GM12875 (cell line): Measurements from ENCODE around the gene GAA.

Experiments used
- H3K4me3 ChIP-seq: one replicate; pipeline ENCODE4 v1.5.1; 2011; ENCODE audit warnings: low read depth, low read length, control low read depth
- TF ChIP-seq, protein P1 (sequence below): IDR thresholded peaks from 2 replicates; pipeline ENCODE4 v1.5.1; 2011; ENCODE audit warnings: low read depth, mild to moderate bottlenecking, control low read depth, inconsistent platforms, low read length, moderate library complexity, borderline replicate concordance; ENCODE audit not compliant: insufficient read depth

GAA gene

GRCh38 chr17:80070375-80071115 lies 30.8 kb upstream of the GAA start:
- no peak overlapping the region for H3K4me3 ChIP-seq
- TF ChIP-seq, protein P1, sequence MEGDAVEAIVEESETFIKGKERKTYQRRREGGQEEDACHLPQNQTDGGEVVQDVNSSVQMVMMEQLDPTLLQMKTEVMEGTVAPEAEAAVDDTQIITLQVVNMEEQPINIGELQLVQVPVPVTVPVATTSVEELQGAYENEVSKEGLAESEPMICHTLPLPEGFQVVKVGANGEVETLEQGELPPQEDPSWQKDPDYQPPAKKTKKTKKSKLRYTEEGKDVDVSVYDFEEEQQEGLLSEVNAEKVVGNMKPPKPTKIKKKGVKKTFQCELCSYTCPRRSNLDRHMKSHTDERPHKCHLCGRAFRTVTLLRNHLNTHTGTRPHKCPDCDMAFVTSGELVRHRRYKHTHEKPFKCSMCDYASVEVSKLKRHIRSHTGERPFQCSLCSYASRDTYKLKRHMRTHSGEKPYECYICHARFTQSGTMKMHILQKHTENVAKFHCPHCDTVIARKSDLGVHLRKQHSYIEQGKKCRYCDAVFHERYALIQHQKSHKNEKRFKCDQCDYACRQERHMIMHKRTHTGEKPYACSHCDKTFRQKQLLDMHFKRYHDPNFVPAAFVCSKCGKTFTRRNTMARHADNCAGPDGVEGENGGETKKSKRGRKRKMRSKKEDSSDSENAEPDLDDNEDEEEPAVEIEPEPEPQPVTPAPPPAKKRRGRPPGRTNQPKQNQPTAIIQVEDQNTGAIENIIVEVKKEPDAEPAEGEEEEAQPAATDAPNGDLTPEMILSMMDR = no peak

- TF ChIP-seq, protein P1 = no peak
- H3K4me3 ChIP-seq = no peak overlapping the region
These were observed 30.1 kb upstream of the GAA start for GRCh38 chr17:80071116-80071841.

GRCh38 chr17:80072410-80072809 lies 29.0 kb upstream of the GAA start:
- TF ChIP-seq, protein P1 = no peak

GRCh38 chr17:80080081-80080480 lies 21.3 kb upstream of the GAA start:
- H3K4me3 ChIP-seq = no peak overlapping the region
- TF ChIP-seq, protein P1 = no peak

More at GRCh38 chr17:80072410-80072809, 29.0 kb upstream of the GAA start:
- no peak overlapping the region for H3K4me3 ChIP-seq

GRCh38 chr17:80081596-80081995 lies 19.8 kb upstream of the GAA start:
- no peak overlapping the region for H3K4me3 ChIP-seq
- TF ChIP-seq, protein P1 = no peak

DNA sequence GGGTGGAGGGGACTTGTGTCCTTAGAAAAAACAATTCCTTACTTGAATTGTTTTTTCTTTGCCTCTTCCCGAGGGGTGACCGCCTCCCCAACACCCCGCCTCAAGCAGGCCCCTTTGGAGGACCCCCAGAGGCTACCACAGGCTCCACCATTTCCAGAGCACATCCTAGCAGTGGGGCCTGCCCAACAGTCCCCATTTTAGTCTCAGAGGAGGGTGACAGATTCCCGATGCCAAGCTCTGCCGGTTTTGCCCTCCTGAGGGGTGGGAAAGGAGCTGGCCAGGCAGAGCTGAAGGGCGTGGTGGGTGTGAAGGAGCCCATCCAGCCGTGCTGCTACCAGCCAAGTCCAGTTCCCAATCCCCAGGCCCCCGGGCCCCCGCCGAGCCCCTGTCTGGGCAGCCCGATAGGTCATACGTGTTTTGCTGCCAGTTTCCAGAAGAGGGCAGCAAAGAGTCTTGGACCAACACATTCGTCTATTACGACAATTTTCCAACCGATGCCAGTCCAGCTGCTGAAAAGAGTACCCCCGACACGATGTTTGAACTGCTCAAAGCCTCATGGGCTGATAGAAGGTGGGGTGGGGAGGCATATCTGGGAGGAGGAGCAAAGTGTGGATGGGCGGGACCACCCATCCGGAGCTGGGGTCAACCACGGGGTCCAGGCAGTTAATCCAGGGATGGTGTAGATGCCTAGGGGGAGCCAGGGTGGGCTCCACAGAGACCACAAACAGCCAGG lies 18.8 kb upstream of the GAA start:
- TF ChIP-seq, protein P1 = peak; percentile 81
- H3K4me3 ChIP-seq = no peak overlapping the region
